Astrocyte (in vitro differentiated cells and primary cell): ENCODE data around the gene EMP2. TPM values are rescaled to one million over a fixed set of nuclear protein-coding genes. Genes with fewer than 3 reads are reported as not detected.
A peak's percentile ranks its signal among the peaks of the same experiment; 100 is the strongest.

ENCODE experiments used
- DNase-seq: peaks from one replicate; pipeline ENCODE4 v3.0.0-alpha.2; 2010; ENCODE audit warnings: low read depth
- FAIRE-seq: peaks from 2 replicates; lab custom pipeline; 2011; peaks lifted over from hg19 to GRCh38; lab: Jason Lieb, UNC
- H2AFZ ChIP-seq: 2 replicates; pipeline ENCODE4 v1.6.0; 2012; ENCODE audit warnings: low read depth, low read length, inconsistent platforms
- H3K27ac ChIP-seq: 2 replicates; pipeline ENCODE4 v1.5.1; 2011; ENCODE audit warnings: low read depth, low read length, inconsistent platforms
- H3K27me3 ChIP-seq: 2 replicates; pipeline ENCODE4 v1.6.0; 2011; ENCODE audit warnings: low read length, inconsistent platforms; ENCODE audit not compliant: insufficient read depth
- H3K36me3 ChIP-seq: 2 replicates; pipeline ENCODE4 v1.5.1; 2011; ENCODE audit warnings: low read length, inconsistent platforms; ENCODE audit not compliant: insufficient read depth
- H3K4me1 ChIP-seq: 2 replicates; pipeline ENCODE4 v1.5.1; 2011; ENCODE audit warnings: low read length, inconsistent platforms; ENCODE audit not compliant: insufficient read depth
- H3K4me2 ChIP-seq: 2 replicates; pipeline ENCODE4 v1.6.0; 2012; ENCODE audit warnings: low read length, inconsistent platforms
- H3K4me3 ChIP-seq: 2 replicates; pipeline ENCODE4 v1.5.1; 2011; ENCODE audit warnings: low read depth, mild to moderate bottlenecking, low read length, inconsistent platforms; ENCODE audit not compliant: insufficient read depth
- H3K79me2 ChIP-seq: 2 replicates; pipeline ENCODE4 v1.6.0; 2012; ENCODE audit warnings: mild to moderate bottlenecking, low read length, inconsistent platforms; ENCODE audit not compliant: insufficient read depth
- H3K9ac ChIP-seq: 2 replicates; pipeline ENCODE4 v1.6.0; 2012; ENCODE audit warnings: mild to moderate bottlenecking, low read length, inconsistent platforms
- H3K9me3 ChIP-seq: 2 replicates; pipeline ENCODE4 v1.5.1; 2012; ENCODE audit warnings: low read depth, mild to moderate bottlenecking, low read length, inconsistent platforms; ENCODE audit not compliant: insufficient read depth
- H4K20me1 ChIP-seq: 2 replicates; pipeline ENCODE4 v1.6.0; 2012; ENCODE audit warnings: low read length, inconsistent platforms; ENCODE audit not compliant: insufficient read depth
- H3K27ac Mint-ChIP-seq: one replicate; pipeline ENCODE4 v1.8.0; 2021; ENCODE audit warnings: mild to moderate bottlenecking, mixed read lengths; ENCODE audit not compliant: unreplicated experiment
- H3K27me3 Mint-ChIP-seq: one replicate; pipeline ENCODE4 v1.8.0; 2021; ENCODE audit warnings: low read depth, mixed read lengths; ENCODE audit not compliant: unreplicated experiment
- H3K36me3 Mint-ChIP-seq: one replicate; pipeline ENCODE4 v1.8.0; 2021; ENCODE audit warnings: low read depth, mixed read lengths; ENCODE audit not compliant: unreplicated experiment
- H3K4me1 Mint-ChIP-seq: one replicate; pipeline ENCODE4 v1.8.0; 2021; ENCODE audit warnings: low read depth, mixed read lengths; ENCODE audit not compliant: unreplicated experiment
- H3K4me3 Mint-ChIP-seq: one replicate; pipeline ENCODE4 v1.8.0; 2021; ENCODE audit warnings: mild to moderate bottlenecking, moderate library complexity, mixed read lengths; ENCODE audit not compliant: unreplicated experiment
- H3K9me3 Mint-ChIP-seq: one replicate; pipeline ENCODE4 v1.8.0; 2021; ENCODE audit warnings: mild to moderate bottlenecking, mixed read lengths; ENCODE audit not compliant: unreplicated experiment
- CTCF ChIP-seq: IDR thresholded peaks from 2 replicates; pipeline ENCODE4 v1.5.1; 2011; ENCODE audit warnings: low read depth, mild to moderate bottlenecking, inconsistent platforms, low read length, moderate library complexity; ENCODE audit not compliant: insufficient read depth
- EZH2 ChIP-seq: IDR thresholded peaks from 2 replicates; pipeline ENCODE4 v1.6.1; 2012; ENCODE audit warnings: mild to moderate bottlenecking, low read length, inconsistent platforms; ENCODE audit not compliant: insufficient read depth
- total RNA-seq: library from RNA; stranded (reverse); gene quantifications from 2 replicates; pipeline ENCODE4 v1.2.1, GENCODE V29; 2021

Gene EMP2
- total RNA-seq, 1 donor from 2014 or later, result 1.7 TPM

GRCh38 chr16:10612649-10613179 is 32.3 kb upstream of the EMP2 start:
- DNase-seq, result no peak
- H3K79me2 ChIP-seq, result no peaks in the 10 kb centered on the region
- no peak overlapping the region for H3K4me2 ChIP-seq
- peaks cover 22% of the 10 kb centered on the region for H3K4me1 ChIP-seq
- no peaks in the 10 kb centered on the region for H4K20me1 ChIP-seq
- H3K27me3 ChIP-seq, result no peaks in the 10 kb centered on the region
- no peaks in the 10 kb centered on the region for H3K36me3 Mint-ChIP-seq
- H3K27ac Mint-ChIP-seq, result no peak overlapping the region
- FAIRE-seq, result no peak
- H3K27me3 Mint-ChIP-seq, result peaks cover 13% of the 10 kb centered on the region
- H3K9me3 Mint-ChIP-seq, result no peaks in the 10 kb centered on the region
- H3K4me3 Mint-ChIP-seq, result no peak overlapping the region
- H2AFZ ChIP-seq, result no peak overlapping the region
- no peak overlapping the region for H3K9ac ChIP-seq
- no peak overlapping the region for H3K27ac ChIP-seq
- no peak overlapping the region for H3K4me3 ChIP-seq
- peaks cover 19% of the 10 kb centered on the region for H3K4me1 Mint-ChIP-seq
- TF ChIP-seq EZH2, result no peak
- TF ChIP-seq CTCF, result no peak
- no peaks in the 10 kb centered on the region for H3K9me3 ChIP-seq
- H3K36me3 ChIP-seq, result no peaks in the 10 kb centered on the region

GRCh38 chr16:10611825-10612342 is 31.5 kb upstream of the EMP2 start:
- Mint-ChIP-seq H3K9me3 (no peaks in the 10 kb centered on the region), H3K36me3 (no peaks in the 10 kb centered on the region), H3K27ac (no peak overlapping the region), H3K4me3 (no peak overlapping the region), H3K27me3 (peaks cover 8% of the 10 kb centered on the region), H3K4me1 (peaks cover 14% of the 10 kb centered on the region)
- H3K79me2 ChIP-seq, result no peaks in the 10 kb centered on the region
- DNase-seq (no peak), FAIRE-seq (no peak)
- no peak overlapping the region for H2AFZ ChIP-seq
- H3K27ac ChIP-seq, result no peak overlapping the region
- H3K4me1 ChIP-seq, result peaks cover 15% of the 10 kb centered on the region
- H3K36me3 ChIP-seq, result no peaks in the 10 kb centered on the region
- H3K9ac ChIP-seq, result no peak overlapping the region
- H4K20me1 ChIP-seq, result no peaks in the 10 kb centered on the region
- no peaks in the 10 kb centered on the region for H3K9me3 ChIP-seq
- no peaks in the 10 kb centered on the region for H3K27me3 ChIP-seq
- H3K4me3 ChIP-seq, result no peak overlapping the region
- no peak for TF ChIP-seq CTCF
- no peak for TF ChIP-seq EZH2
- H3K4me2 ChIP-seq, result no peak overlapping the region

- H3K4me3 Mint-ChIP-seq, result no peak overlapping the region
- peaks cover 12% of the 10 kb centered on the region for H3K4me1 ChIP-seq
- peak overlapping the region; percentile 1 for H3K27ac Mint-ChIP-seq
- no peak overlapping the region for H3K4me3 ChIP-seq
- no peak for TF ChIP-seq EZH2
- no peak for TF ChIP-seq CTCF
- no peaks in the 10 kb centered on the region for H3K79me2 ChIP-seq
- no peak for DNase-seq
- no peak overlapping the region for H3K27ac ChIP-seq
- peaks cover 15% of the 10 kb centered on the region for H3K27me3 Mint-ChIP-seq
- H3K9me3 Mint-ChIP-seq, result no peaks in the 10 kb centered on the region
- peaks cover 14% of the 10 kb centered on the region for H3K4me1 Mint-ChIP-seq
- no peaks in the 10 kb centered on the region for H3K9me3 ChIP-seq
- FAIRE-seq, result no peak
- no peaks in the 10 kb centered on the region for H4K20me1 ChIP-seq
- H3K9ac ChIP-seq, result no peak overlapping the region
- H3K4me2 ChIP-seq, result no peak overlapping the region
- no peaks in the 10 kb centered on the region for H3K36me3 Mint-ChIP-seq
- H3K27me3 ChIP-seq, result no peaks in the 10 kb centered on the region
- no peak overlapping the region for H2AFZ ChIP-seq
- no peaks in the 10 kb centered on the region for H3K36me3 ChIP-seq
These were observed 30.2 kb upstream of the EMP2 start for GRCh38 chr16:10610499-10611184.
